Activated CD4-positive, CD25-positive, alpha-beta regulatory T cell treated with anti-CD3 and anti-CD28 coated beads, Interleukin-2, amount 50 U/mL, for 72 hours (primary cell): ENCODE results near the gene ZNF425.
"Not testable (repeated sequence)": the region's sequence is repeated elsewhere in the genome, so short reads cannot be mapped to it uniquely, and the experiment has no call there.

ENCODE experiments used
- DNase-seq: peaks from one replicate; pipeline ENCODE4 v3.0.0; 2021

Gene ZNF425, protein sequence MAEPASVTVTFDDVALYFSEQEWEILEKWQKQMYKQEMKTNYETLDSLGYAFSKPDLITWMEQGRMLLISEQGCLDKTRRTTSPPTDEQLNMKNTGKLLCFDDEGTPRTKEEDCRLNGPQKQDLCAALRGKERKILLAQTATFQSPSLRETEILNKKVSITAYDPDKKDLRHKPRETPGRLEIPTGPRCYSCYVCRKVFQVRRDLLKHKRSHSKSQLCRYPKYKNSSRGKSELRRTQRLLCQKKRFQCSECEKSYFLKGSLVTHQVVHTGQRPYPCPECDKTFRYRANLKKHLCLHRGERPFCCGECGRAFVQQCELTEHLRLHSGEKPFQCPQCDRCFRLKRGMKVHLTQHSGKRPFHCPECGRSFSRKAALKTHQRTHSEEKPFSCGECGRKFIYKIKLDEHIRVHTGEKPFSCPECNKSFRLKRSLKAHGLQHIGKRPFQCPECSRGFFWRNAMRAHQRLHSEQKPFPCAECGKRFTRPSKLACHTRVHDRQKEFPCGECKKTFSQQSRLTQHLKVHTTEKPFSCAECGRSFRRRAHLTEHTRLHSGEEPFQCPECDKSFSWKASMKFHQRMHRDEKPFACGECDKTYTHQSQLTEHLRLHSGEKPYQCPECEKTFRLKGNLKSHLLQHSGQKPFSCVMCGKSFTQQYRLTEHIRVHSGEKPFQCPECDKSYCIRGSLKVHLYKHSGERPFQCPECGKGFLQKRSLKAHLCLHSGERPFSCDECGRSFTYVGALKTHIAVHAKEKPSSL

GRCh38 chr7:149125863-149126661, at the start of gene ZNF425:
ZNF425 (minus strand) TSS chr7:149126324; CDS start chr7:149126213, 111 bp downstream.
- DNase-seq: peak; percentile 98

DNA sequence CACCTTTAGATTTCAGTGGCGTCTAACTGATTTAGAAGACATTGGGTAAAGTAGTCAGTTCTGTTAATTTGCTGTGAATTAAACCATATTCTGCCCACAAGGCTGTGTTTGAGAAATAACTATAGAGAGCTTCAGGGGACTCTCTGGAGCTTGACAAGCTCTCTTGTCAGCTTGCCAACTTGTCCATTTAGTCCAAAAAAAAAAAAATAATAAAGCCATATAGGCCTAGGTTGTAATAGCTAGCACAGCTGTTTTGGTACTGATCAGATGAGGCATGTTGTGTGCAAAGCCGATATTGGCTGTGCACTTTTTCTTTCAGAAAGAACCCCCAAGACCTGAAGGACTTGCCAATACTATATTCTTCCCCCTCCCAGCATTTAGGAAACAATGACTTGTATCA, 49.0 kb upstream of the ZNF425 start:
- no peak for DNase-seq

DNA sequence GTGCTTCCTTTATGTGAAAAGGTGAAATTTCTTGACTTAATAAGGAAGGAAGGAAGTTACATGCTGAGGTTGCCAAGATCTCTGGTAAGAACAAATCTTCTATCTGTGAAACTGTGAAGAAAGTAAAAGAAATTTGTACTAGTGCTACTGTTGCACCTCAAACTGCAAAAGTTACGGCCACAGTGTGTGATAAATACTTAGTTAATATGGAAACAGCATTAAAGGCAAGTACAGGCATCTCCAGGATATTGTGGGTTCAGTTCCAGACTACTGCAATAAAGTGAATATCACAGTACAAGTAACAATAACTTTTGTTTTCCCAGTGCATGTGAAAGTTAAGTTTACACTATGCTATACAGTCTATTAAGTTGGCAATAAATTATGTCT, 46.4 kb upstream of the ZNF425 start:
- DNase-seq: no peak

DNA sequence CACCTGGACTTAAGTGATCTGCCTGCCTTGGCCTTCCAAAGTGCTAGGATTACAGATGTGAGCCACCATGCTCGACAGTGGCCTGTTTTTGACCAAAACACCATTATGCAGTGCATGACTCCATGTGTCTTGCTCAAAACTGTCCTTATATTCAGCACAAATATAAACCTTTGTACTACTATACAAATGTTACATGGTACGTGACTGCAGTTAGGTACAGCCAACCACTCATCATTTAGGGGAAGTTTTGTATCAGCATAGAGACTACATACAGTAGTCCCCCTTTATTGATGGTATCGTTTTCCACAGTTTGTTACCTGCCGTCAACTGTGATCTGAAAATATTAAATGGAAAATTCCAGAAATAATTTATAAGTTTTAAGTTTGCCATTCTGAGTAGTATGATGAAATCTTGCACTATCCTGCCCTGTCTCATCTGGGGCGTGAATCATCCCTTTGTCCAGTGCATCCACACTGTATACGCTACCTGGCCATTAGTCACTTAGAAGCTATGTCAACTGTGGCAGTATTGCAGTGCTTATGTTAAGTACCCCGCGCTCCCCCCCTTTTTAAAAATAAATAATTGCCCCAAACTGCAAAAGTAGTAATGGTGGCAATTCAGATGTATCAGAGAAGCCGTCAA, 45.9 kb upstream of the ZNF425 start:
- no peak for DNase-seq

DNA sequence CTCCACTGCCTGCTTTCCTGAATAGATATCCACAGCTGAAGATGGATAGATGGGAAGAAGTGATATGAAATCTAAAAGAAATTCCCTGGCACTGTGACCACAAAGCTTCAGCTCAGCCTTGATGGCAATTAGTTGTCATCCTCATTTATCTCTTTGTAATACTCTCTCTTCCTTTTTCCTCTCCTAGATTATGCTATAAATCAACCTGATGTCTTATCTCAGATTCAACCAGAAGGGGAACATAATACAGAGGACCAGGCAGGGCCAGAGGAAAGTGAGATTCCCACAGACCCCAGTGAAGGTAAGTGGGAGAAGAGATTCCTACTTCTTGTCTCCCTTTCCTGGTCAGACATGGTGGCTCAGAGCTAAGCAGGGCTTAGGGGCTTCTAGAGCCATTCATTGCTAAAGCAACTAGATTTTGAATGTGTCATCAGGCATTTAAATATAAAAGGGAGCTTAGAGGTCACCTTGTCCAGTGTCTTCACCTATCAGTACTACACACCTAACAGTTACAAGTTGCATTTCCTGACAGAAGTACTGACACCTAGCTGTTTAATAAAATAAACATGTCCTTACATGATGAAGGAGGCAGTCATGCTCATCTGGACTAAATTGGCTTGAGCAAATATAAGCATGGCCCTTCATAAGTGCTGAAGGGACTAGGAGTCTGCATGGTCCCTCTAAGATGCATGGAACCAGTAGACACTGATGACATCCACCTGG, 40.7 kb upstream of the ZNF425 start:
- DNase-seq: no peak

GRCh38 chr7:149166142-149166541, 40.0 kb upstream of the ZNF425 start:
- no peak for DNase-seq

DNA sequence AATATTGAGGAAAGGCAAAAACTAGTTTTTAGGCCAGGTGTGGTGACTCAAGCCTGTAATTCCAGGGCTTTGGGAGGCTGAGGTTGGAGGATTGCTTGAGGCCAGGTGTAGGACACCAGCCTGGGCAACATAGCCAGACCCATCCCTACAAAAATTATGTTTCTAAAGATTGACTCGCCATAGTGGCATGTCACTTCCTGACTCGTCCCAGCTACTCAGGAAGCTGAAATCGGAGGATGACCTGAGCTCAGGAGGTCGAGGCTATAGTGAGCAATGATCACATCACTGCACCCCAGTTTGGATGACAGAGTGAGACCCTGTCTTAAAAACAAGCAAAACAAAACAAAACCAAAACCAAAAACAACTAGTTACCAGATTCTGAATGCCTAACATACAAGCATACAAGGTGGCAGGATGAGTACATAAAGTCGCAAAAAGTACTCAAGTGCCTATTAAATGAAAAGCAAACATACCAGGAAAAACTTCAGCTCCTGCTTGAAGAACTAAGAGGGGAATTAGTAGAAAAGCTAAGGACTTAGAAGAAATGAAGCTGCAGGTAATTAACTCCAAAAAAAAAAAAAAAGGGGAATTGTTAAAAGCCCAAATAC, 35.2 kb upstream of the ZNF425 start:
- DNase-seq: no peak

DNA sequence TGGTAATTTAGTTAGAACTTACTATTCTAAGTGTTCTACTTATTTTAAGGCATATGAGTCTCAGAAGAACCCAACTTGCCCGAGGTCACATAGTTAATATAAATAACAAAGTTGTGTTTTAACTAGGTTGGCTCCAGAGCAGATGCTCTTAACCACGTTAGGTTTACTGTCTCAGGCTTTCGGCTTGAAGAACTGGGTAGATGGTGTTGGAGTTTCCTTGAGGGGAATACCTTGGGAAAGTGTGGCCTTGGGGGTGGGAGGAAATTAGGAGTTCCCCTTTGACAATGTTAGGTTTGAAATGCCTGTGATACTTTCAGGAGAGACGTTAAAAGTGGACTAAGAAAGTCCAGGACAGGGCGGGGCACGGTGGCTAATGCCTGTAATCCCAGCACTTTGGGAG, 30.8 kb upstream of the ZNF425 start:
- no peak for DNase-seq

DNA sequence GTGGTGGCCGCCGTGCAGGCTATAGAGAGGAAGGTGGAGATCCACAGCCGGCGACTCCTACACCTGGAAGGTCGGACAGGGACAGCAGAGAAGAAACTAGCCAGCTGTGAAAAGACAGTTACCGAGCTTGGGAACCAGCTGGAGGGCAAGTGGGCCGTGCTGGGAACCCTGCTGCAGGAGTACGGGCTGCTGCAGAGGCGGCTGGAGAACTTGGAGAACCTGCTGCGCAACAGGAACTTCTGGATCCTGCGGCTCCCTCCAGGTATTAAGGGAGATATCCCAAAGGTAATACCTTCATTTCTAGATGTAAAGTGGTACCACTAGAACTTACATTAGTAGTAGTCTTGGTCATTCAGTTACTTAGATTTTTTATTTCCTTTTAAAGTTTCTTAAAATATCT, 27.9 kb upstream of the ZNF425 start:
- no peak for DNase-seq

GRCh38 chr7:149153346-149153745, 27.2 kb upstream of the ZNF425 start:
- DNase-seq: no peak

GRCh38 chr7:149150981-149151380, 24.9 kb upstream of the ZNF425 start:
- DNase-seq: no peak

- peak; percentile 72 for DNase-seq
Measured at GRCh38 chr7:149147752-149148653, 21.9 kb upstream of the ZNF425 start.

DNA sequence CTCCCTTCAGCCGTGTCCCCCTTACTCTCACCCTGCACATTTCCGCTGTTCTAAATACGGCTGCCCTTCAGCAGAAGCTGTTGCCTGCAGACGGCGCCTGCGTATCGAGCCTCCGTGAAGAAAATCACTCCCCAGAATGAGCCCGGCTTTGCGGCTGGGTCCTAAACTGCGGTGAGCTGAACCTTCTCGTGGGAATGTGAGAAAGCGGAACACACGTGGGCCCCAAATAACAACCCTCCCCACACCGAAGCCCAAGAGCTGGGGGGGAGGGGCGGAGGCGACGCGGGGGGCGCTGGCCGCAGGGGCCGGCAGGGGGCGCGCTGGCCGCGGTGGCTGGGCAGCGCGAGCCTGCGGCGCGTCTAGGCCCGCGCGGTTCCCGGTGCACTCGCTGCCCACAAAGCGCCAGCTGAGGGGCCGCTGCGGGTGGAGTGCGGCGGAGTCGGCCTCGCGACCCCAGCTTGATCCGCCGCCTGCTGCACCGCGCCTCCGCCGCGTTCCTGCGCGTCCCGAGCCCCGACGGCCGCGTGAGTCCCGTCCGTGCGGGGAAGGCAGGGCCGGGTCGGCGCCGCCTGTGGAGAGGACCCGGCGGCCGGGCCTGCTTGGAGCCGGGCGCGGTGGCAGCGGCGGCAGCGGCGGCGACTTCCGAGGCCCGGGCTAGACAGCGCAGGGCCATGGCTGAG, 21.1 kb upstream of the ZNF425 start, which contains the start of gene ZNF398:
TSS of gene ZNF398 (plus strand) at position 382 of the 680 bp plus-strand sequence. CDS start at position 672, 290 bp downstream.
- peak; percentile 84 for DNase-seq

GRCh38 chr7:149145031-149145845, 19.1 kb upstream of the ZNF425 start:
- no peak for DNase-seq

DNA sequence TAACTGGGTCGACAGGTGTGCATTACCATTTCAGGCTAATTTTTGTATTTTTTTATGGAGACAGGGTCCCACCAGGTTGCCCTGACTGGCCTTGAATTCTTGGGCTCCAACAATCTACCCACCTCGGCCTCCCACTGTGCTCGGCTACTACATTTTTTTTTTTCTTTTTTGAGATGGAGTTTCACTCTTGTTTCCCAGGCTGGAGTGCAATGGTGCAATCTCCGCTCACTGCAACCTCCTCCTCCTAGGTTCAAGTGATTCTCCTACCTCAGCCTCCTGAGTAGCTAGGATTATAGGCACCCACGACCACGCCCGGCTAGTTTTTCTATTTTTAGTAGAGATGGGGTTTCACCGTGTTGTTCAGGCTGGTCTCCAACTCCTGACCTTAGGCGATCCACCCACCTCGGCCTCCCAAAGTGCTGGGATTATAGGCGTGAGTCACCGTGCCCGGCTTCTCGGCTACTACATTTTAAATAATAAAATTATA, 18.4 kb upstream of the ZNF425 start:
- not testable (repeated sequence) for DNase-seq

- DNase-seq: no peak
Measured at GRCh38 chr7:149141893-149142292, 15.8 kb upstream of the ZNF425 start.

DNA sequence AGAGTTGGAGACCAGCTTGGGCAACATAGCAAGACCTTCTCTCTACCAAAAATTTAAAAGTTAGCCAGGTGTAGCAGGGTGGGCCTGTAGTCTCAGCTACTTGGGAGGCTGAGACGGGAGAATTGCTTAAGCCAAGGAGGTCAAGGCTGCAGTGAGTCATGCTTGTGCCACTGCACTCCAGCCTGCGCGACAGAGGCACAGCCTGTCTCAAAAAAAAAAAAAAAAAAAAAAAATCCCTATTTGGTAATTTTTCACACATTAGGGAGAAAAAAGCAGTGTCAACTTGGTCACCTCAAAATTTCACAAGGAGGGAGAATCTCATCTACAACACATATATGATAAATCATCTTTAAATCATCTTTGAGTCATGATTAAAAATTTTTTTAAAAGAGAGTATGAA, 14.7 kb upstream of the ZNF425 start:
- no peak for DNase-seq

DNA sequence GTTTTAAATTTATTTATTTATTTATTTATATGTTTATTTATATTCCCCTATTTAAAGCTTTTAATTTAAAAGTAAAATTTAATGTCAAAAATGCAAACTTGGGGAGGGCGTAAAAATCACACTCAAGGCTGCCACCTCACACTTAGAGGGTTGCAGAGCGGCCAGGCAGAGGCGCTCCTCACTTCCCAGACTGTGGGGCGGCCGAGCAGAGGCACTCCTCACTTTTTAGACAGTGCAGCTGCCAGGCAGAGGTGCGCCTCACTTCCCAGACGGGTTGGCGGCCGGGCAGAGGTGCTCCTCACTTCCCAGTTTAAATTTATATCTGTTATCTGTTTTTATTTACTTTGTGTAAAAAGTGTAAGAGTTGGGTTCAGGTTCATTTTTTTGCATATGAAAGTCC, 10.0 kb upstream of the ZNF425 start:
- DNase-seq: no peak
